GM23248 (cell line): ENCODE measurements around the gene EIF5B.

Source experiments
- EZH2 ChIP-seq: fragments of 200-600 bp; sonication (generic); IDR thresholded peaks from 2 replicates; pipeline ENCODE4 v1.6.1; 2018; ENCODE audit warnings: antibody characterized with exemption, mild to moderate bottlenecking; ENCODE audit not compliant: insufficient read depth, poor library complexity, severe bottlenecking
- EZH2phosphoT487 ChIP-seq: fragments of 200-600 bp; sonication (generic); IDR thresholded peaks from 2 replicates; pipeline ENCODE4 v1.6.1; 2018; ENCODE audit warnings: antibody characterized with exemption, moderate library complexity, mild to moderate bottlenecking, low read depth; ENCODE audit not compliant: insufficient read depth

DNA sequence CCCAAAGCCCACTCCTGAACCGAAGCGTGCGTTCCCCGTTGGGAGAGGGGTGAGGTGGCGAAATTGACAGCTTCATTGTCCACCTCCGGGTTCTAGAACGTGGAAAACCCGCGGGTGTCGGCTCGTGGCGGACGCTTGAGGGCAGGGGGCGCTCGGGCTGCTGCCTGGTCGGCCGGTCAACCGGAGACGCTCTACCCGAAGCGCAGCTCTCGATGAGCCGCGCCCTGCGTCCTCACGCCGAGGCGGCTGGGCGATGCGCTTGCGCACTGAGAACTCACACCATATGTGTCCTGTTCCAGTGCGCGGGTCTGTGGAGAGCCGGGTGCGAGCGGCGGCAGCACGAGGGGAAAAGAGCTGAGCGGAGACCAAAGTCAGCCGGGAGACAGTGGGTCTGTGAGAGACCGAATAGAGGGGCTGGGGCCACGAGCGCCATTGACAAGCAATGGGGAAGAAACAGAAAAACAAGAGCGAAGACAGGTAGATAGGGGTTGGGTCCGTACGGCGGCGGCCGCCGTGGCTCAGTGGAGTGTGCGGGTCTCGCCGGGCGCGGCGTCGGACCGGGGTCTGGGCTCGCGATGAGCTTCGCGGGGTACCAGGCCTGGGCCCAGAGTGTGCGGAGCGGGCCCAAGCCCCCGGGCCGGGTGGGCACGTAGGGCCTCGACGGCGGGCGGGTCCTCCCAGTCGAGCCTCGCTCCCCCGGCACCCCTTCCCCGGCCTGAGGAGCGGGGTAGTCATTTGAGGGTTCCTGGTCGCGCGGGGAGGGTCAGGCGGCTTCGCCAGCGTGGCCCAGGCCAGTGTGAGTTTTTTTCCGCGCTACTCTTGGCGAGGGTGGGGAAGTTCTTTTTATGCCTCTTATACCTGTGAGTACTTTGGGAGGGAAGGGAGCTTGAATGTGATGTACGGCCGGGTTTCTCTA, at the start of gene EIF5B:
- TF ChIP-seq EZH2 (no peak), EZH2phosphoT487 (no peak)
